ENCODE measurements around the gene GET3. TPM values are rescaled to one million over a fixed set of nuclear protein-coding genes. Genes with fewer than 3 reads are reported as not detected.

GET3 gene
- polyA plus RNA-seq, 2 of the 4 experiments (the other 2 are of a cell fraction), result 87.0 to 91.7 TPM

- no peak for TF ChIP-seq BCL3 (IDR thresholded peaks at IDR 0.05)
- TF ChIP-seq KDM5A (IDR thresholded peaks at IDR 0.05), result no peak
- no peak for TF ChIP-seq MAZ (IDR thresholded peaks at IDR 0.05; ENCODE audit: borderline replicate concordance, low read depth, low read length)
- TF ChIP-seq FOSB (CRISPR knock-in tag; IDR thresholded peaks at IDR 0.05), result no peak
- TF ChIP-seq HOXA7 (CRISPR knock-in tag; IDR thresholded peaks at IDR 0.05), result no peak
- TF ChIP-seq NPAS2 (CRISPR knock-in tag; IDR thresholded peaks at IDR 0.05; ENCODE audit: borderline replicate concordance), result no peak
Observed at GRCh38 chr19:12769689-12770088, 32.4 kb downstream of the GET3 start (continued).

- ChIA-PET CTCF (interaction anchor here (1.6 to 29.7 kb wide), 3 partner anchors 22 to 77 kb away, joined by 7 to 901 read pairs (median 725); partner anchors contain the start of genes BEST2, GET3, JUNB and PRDX2), POLR2A (no interaction called here)
- no peak for ATAC-seq
- no peak overlapping the region for H3K4me2 ChIP-seq
- TF ChIP-seq HMGXB4 (CRISPR knock-in tag; IDR thresholded peaks at IDR 0.05; ENCODE audit: borderline replicate concordance) (no peak), JUNB (IDR thresholded peaks at IDR 0.05) (no peak), HOXA7 (CRISPR knock-in tag; IDR thresholded peaks at IDR 0.05) (no peak), KDM1A (IDR thresholded peaks at IDR 0.05; ENCODE audit: low read depth) (no peak), JUN (IDR thresholded peaks at IDR 0.05) (no peak), REST (IDR thresholded peaks at IDR 0.05) (no peak), HOXB13 (CRISPR knock-in tag; IDR thresholded peaks at IDR 0.05; ENCODE audit: low read depth) (no peak), CHD2 (IDR thresholded peaks at IDR 0.05; ENCODE audit: low read length, partially characterized antibody) (no peak), CEBPB (IDR thresholded peaks at IDR 0.05) (no peak), POLR2A (IDR thresholded peaks at IDR 0.05; ENCODE audit: low read length) (no peak), RFX5 (IDR thresholded peaks at IDR 0.05) (no peak), NFE2L2 (conservative IDR thresholded peaks at IDR 0.05; ENCODE audit: low read length) (no peak), FOXS1 (CRISPR knock-in tag; IDR thresholded peaks at IDR 0.05) (no peak), PHF8 (IDR thresholded peaks at IDR 0.05; ENCODE audit: borderline replicate concordance, low read depth) (no peak), POLR2AphosphoS2 (conservative IDR thresholded peaks at IDR 0.05; ENCODE audit: low read length) (no peak), GATA3 (IDR thresholded peaks at IDR 0.05; ENCODE audit: borderline replicate concordance) (no peak), MAX (IDR thresholded peaks at IDR 0.05) (no peak), EHF (CRISPR knock-in tag; IDR thresholded peaks at IDR 0.05) (no peak), EHMT2 (IDR thresholded peaks at IDR 0.05; ENCODE audit: low read depth) (no peak)
- H3K4me1 ChIP-seq, result peaks cover 12% of the 10 kb centered on the region; the same call in 2 of the 3 replicates
- DNase-seq (ENCODE audit: low read depth in 1 of 2, low spot score in 1 of 2), result no peak
- 83% methylated on average over 6 of the region's 13 CpGs for WGBS (ENCODE audit: missing lambda C conversion rate)
- H3K9me3 ChIP-seq, result no peaks in the 10 kb centered on the region
- no peak for FAIRE-seq
- no peak overlapping the region for H3K27ac ChIP-seq
- no peak overlapping the region for H3K4me3 ChIP-seq
Observed at GRCh38 chr19:12770922-12771321, 33.6 kb downstream of the GET3 start.

Measured in A549 (cell line).